UCSD-AML1 (cell line): ENCODE data around the gene ABHD2.
"Not testable (repeated sequence)": the region's sequence is repeated elsewhere in the genome, so short reads cannot be mapped to it uniquely, and the experiment has no call there.

Experiments
- DNase-seq: peaks from one replicate; lab custom pipeline; 2025; ENCODE audit not compliant: unreplicated experiment; lab: John Stamatoyannopoulos, UW

The ABHD2 gene

DNA sequence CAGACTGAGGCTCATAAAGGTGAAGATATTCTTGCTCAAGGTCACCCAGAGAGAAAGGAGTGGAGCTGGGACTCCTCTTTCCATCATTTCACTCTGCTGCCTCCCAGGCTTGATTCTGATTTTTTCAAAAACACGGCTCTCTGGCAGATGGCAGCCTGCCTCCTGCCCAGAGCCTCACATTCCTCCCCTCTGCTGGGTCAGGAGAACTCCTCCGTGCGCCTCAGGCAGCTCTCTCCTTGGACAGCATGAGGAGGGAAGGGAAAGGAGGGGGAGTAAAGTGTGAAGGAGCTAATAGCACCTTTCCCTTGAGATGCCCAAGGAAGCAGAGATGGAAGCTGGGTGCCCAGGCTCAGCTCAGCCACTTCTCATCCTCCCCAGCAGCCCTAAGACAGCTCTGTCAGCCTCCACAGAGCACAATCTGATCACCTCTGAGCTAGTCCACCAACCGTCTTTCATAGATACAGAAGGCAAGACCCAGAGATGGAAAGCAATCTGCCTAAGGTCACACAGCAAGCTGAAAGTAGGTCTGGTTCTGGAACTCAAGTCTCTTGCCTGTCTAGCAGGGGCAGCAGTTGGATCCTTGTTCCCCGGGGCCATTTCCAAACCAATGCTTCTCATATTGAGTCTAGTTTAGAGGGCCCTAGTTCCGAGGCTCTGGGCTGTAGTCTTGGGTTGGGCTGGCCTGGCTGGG, 129.6 kb downstream of the ABHD2 start:
- no peak for DNase-seq

DNA sequence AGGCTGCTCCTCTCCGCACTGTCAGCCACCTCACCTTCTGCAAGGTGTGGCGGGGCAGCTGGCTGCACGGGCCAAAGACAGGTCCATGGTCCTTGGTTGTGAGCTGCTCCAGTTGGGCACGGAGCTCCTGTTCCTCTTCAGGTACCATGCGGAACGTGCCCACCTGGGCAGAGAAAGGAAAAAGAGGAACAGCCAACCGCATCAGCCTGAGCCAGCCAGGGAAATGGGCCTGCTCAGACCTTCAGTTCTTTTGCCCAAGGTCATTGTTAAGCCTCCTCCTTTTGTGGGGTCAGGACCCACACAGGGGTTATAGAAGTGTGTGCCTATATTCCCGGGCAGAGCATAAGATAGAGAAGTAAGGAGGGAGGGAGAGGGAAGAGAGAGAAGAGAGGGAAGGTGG, 130.3 kb downstream of the ABHD2 start:
- DNase-seq: no peak

DNA sequence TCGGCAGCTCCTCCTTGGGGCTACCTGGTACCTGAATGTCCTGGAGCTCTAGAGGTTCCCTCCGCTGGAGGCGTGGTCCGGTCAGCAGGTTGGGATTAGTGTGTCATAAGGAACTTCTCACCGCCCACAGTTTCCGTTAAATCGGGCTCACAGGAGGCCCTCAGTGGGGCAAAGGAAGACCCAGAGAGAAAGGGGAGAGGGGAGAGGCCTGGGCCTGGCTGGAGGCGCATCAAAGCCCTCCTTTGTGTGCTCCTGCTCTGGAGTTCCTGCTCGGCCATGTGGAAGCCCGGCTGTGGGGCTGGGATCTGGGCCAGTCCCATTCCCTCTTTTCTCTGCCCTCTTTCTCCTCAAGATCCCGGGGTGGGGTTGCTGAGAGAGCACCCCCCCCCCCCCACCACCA, 133.3 kb downstream of the ABHD2 start, which contains the start of gene RLBP1:
TSS of gene RLBP1 (minus strand) at position 37 of the 400 bp plus-strand sequence. CDS start 2,604 bp downstream, outside the sequence.
- no peak for DNase-seq

DNA sequence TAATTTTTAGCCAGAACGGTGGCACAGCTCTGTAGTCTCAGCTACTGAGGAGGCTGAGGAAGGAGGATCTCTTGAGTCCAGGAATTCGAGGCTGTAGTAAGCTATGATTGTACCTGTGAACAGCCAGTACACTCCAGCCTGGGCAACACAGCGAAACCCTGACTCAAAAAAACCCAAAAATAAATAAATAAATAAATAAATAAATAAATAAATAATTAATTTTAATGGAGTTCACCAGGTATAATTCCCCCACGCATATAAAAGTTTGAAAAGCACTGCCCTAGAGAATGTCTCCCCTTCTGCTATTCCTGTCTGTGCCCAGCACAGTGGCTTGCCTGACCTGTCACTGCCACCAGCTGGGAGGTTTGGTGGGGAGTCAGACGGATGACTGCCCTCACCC, 137.3 kb downstream of the ABHD2 start:
- DNase-seq: no peak

DNA sequence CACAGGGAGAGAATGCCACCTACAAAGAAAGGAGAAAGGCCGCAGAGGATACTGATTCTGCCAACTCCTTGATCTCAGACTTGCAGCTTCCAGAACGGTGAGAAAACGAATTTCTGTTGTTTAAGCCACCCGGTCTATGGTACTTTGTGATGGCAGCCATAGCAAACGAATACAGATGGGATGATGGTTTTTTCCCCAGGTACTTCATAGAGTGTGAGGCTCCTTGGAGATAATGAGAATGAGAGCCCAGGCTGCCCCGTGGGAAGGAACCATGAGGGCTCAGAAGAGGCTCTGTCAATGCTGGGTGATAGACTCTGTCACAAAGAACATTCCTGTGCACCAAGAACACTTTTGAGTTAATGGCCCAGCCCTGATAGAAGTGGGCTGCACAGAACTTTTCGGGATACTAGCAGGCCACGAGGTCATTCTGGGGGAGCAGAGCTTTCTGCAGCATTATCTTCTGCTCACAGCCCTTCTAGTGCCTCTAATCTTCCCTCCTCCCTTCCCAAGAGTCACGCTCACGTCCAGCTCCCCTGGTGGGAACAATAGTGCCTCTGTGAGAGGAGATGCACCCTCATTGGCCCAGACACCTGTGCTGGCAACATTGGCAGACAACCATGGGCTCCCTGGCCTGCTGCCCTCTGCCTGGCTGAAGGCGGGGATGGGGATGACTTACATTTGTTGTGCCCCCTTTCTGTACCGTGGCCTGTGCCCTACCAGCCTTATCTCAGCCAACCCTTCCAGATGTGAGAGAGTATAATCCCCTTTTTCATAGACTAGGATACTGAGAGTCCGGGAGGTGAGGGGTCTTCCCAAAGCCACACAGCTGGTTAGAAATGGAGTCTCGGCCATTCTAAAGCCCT, 138.3 kb downstream of the ABHD2 start:
- DNase-seq: no peak

DNA sequence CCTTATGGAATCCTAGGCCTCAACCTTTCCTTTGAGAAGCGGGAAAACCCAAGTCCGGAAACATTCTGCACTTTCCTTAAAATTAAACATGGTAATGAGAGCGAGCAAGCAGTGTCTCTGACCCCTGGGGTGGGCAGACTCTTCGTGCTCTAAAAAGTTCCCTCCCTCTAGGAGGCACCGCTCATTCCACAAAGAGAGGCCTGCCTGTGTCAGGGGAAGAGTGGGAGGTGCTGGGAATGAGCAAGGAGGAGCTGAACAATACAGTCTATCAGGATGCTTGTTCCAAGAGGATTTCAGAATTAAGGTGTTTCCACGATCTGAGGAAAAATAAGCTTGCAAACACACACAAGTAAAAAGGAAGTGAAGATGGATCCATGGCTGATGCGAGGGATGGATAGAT, 139.2 kb downstream of the ABHD2 start:
- no peak for DNase-seq

DNA sequence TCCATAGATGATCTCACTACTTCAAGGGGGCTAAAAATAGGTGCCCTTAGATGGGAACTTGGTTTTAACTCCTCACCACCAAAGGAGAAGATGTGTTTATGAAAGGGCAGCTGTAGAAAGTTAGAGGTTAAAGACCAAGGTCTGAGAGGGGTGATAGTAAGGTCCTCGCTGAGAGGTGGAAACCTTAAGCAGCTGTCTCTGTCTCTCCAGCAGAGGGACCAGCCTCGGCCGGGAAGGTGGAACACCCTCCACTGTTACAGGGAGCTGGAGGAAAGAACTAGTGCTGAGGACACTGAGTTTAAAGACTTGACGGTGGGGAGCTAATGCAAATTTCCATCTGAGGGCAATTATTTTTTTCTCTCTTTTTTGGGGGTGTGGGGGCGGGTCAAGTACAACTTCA, 142.0 kb downstream of the ABHD2 start:
- no peak for DNase-seq

DNA sequence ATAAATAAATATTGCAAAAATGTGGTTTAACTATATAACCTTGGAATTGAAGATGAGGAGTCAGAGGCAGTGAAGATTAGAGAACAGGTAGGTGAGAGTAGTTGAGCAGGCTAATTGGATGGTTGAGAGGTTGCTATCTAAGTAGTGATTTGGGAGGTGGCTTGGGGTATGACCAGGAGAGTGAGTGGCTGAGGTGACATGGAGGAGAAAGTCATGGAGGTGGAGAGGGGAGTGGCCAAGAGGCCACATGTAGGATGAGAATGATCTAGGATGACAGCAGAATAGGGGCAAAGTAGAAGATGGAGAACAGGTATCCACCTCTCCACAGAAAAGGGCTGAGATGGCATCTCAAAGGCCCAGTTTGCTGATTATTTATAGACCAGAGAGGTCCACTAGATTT, 143.6 kb downstream of the ABHD2 start:
- no peak for DNase-seq

DNA sequence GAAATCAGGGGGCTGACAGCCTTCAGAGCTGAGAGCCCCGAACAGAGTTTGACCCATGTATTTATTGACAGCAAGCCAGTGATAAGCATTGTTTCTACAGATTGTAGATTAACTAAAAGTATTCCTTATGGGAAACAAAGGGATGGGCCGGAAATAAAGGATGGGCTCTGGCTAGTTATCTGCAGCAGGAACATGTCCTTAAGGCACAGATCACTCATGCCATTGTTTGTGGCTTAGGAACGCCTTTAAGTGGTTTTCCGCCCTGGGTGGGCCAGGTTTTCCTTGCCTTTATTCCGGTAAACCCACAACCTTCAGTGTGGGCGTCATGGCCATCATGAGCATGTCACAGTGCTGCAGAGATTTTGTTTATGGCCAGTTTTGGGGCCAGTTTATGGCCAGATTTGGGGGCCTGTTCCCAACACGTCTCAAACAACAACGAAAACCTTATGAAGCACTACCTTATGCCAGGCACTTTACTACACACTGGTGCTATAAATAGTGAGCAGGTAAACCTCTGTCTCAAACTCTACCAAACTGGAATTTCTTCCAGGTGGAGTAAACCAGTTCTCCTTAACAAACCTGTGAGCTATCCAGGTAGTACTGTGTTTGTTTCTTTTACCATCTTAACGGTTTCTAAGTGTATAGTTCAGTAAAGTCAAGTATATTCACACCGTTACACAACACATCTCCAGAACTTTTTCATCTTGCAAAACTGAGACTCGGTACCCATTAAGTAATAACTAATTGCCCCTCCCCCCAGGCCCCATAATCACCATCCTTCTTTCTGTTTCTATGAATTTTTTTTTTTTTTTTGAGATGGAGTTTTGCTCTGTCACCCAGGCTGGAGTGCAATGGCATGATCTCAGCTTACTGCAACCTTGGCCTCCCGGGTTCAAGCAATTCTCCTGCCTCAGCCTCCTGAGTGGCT, 151.9 kb downstream of the ABHD2 start:
- DNase-seq: not testable (repeated sequence)

DNA sequence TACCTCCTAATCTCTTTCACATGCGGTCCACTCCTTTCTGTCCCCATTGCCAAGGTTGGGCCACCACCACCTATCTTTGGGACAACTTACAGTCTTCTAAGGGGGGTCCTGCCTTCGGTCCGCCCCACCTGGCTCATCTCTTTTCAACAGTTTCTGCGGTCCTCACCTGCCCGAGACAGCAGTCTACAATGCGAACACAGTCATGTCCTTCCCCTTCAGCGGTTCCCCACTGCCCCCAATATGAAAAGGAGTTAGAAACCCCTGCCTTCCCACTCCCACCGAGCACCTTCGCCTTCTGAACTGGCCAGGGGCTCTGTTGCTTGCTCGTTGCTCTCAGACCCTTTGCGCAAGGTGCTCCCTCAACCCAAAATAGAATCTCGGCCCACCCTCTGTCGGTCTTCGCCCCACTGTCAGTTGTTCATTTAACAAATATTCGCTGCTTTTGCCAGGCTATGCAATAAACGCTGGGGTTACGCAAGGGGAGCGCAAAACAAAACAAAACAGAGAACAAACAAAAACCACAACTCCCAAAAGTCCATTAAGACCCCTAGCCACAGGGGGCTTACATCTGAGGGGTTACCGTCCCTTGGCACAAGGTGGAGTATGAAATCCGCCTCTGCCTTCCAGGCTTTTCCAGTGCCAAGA, 154.9 kb downstream of the ABHD2 start:
- no peak for DNase-seq

DNA sequence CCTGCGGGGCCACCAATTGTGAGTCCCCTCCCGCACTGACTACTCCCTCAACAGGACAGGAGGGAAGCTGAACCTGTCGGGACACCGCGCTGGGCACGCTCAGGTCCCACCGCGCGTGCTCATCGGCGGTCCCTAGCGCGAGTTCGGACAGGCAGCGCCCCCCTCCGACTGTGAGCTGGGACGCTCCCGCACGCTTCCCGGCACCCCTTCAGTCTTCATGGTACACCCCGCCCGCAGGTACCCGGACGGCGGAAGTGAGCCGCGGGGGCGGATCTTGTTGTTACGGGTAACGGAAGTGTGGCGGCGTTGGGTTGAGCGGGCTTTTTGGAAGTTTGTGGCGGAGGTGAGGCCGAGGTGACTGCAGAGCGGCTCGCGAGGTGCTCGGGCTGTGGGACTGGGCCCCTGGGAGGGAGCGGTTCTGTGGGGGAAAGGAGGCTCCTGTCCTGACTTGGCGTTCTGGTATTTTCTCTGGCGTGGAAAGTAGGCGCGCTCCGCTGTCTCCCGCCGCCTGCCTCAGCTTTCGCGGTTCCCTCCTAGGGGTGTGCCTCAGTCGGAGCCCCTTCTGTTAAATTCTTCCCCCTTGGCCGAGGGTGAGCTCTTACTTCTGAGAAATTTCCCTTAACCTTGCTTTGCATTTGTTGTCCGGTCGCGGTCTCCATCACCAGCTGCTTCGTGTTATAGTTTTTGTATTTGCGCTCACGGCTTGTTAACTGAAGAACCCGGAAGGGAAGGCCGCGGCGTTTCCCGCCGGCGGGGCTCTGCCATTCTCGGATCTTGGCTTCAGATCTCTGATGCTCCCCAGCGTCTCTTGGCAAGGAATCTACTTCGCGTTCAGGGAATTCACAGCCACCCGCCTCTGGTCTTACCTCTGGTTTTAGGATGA, 155.7 kb downstream of the ABHD2 start, which contains the start of gene FANCI:
TSS of gene FANCI (plus strand) at position 289 of the 883 bp plus-strand sequence. CDS start 3,669 bp downstream, outside the sequence.
- DNase-seq: peak; percentile 95

DNA sequence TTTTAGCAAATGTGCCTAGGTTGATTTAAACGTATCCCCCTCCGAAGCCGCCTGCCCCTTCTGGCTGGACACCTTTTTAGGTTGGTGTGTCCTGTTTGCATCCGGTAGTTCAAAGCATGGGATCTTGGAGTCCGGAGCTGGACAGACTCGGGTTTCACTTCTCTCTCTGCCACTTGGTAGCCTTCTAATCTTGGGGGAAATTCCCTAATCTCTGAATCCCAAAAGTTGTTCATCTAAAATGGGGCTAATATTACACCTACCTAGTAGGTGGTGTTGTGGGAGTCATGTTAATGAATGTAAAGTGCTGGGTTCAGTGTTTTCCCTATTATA, 156.3 kb downstream of the ABHD2 start:
- no peak for DNase-seq

DNA sequence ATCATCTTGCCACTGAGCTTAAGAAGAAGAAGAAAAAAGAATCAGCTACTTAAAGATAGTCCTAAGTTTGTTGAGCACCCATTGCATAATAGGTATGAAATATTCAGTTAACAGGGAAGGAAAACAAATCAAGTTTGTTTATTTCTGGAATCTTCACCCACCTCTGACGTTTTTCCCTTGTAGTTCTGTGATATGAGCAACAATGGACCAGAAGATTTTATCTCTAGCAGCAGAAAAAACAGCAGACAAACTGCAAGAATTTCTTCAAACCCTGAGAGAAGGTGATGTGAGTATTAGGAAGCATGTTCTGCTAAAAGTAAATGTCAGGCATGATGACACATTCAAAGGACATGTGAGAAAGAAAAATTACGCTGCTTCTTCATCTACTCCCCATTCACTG, 159.2 kb downstream of the ABHD2 start:
- no peak for DNase-seq

DNA sequence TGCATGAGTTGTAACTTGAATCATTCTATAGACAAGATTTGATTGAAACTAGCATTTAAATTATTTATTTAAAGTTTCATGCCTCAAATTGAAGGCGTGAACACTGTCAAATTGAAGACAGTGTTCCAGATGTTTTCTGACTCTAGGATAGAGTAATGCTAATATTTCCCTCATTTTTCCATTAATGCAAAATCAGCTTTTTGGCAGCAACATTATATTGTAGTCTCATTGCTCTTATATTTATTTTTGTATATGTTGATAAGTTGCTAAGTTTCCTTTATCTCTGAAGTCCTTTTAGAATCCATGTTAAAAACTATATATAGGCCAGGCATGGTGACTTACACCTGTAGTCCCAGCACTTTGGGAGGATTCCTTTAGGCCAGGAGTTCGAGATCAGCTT, 160.3 kb downstream of the ABHD2 start:
- DNase-seq: no peak

DNA sequence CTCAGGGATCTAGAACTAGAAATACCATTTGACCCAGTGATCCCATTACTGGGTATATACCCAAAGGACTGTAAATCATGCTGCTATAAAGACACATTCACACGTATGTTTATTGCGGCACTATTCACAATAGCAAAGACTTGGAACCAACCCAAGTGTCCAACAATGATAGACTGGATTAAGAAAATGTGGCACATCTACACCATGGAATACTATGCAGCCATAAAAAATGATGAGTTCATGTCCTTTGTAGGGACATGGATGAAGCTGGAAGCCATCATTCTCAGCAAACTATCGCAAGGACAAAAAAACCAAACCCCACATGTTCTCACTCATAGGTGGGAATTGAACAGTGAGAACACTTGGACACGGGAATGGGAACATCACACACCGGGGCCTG, 161.9 kb downstream of the ABHD2 start:
- DNase-seq: not testable (repeated sequence)
